CD1c-positive myeloid dendritic cell (primary cell): Measurements from ENCODE around the gene RGP1.

Experiments
- DNase-seq: peaks from one replicate; pipeline ENCODE4 v3.0.0-alpha.2; 2016; ENCODE audit errors: extremely low spot score

Gene RGP1

GRCh38 chr9:35719546-35719945, 29.5 kb upstream of the RGP1 start:
- DNase-seq, result no peak

- DNase-seq, result no peak
Measured at GRCh38 chr9:35723426-35723825, 25.7 kb upstream of the RGP1 start.

GRCh38 chr9:35723908-35724307, 25.2 kb upstream of the RGP1 start:
- DNase-seq, result no peak

- no peak for DNase-seq
Measured at GRCh38 chr9:35725362-35725761, 23.7 kb upstream of the RGP1 start.

- DNase-seq, result peak; percentile 29
Measured at GRCh38 chr9:35726931-35727330, 22.2 kb upstream of the RGP1 start.

- no peak for DNase-seq
Measured at GRCh38 chr9:35727676-35728040, 21.4 kb upstream of the RGP1 start.

GRCh38 chr9:35728041-35728971, 20.8 kb upstream of the RGP1 start:
- DNase-seq, result peak; percentile 52

- no peak for DNase-seq
Measured at GRCh38 chr9:35729101-35729500, 20.0 kb upstream of the RGP1 start.

- DNase-seq, result peak; percentile 78
Measured at GRCh38 chr9:35729700-35730485, 19.2 kb upstream of the RGP1 start.

GRCh38 chr9:35730486-35730854, 18.6 kb upstream of the RGP1 start:
- peak; percentile 10 for DNase-seq

- no peak for DNase-seq
Measured at GRCh38 chr9:35731415-35732184, 17.5 kb upstream of the RGP1 start.

- DNase-seq, result peak; percentile 99
Measured at GRCh38 chr9:35732185-35732799, 16.8 kb upstream of the RGP1 start, which contains the start of the genes CREB3 and TLN1. Gene CREB3 (plus strand): TSS chr9:35732666. CDS start chr9:35732773, 107 bp downstream. Gene TLN1 (minus strand): TSS chr9:35732195. CDS start chr9:35725694, 6,501 bp downstream.

GRCh38 chr9:35732800-35733541, 16.1 kb upstream of the RGP1 start:
- DNase-seq, result peak; percentile 49

- no peak for DNase-seq
Measured at GRCh38 chr9:35734096-35734495, 15.0 kb upstream of the RGP1 start.

GRCh38 chr9:35736201-35736633, 12.9 kb upstream of the RGP1 start:
- peak; percentile 65 for DNase-seq

- DNase-seq, result no peak
Measured at GRCh38 chr9:35737143-35737542, 11.9 kb upstream of the RGP1 start.

- no peak for DNase-seq
Measured at GRCh38 chr9:35738186-35738585, 10.9 kb upstream of the RGP1 start.

GRCh38 chr9:35738924-35739323, 10.2 kb upstream of the RGP1 start:
- DNase-seq, result no peak

GRCh38 chr9:35740243-35740642, 8.8 kb upstream of the RGP1 start:
- no peak for DNase-seq

GRCh38 chr9:35741740-35742139, 7.3 kb upstream of the RGP1 start:
- DNase-seq, result no peak

- DNase-seq, result peak; percentile 46
Measured at GRCh38 chr9:35743452-35743851, 5.6 kb upstream of the RGP1 start.
